GM03348 (cell line): ENCODE measurements around the gene MKLN1.

Source experiments
- DNase-seq: peaks from one replicate; pipeline ENCODE4 v3.0.0; 2012; ENCODE audit warnings: low spot score

MKLN1 gene

GRCh38 chr7:131466735-131467365 lies 139.2 kb downstream of the MKLN1 start:
- no peak for DNase-seq

DNA sequence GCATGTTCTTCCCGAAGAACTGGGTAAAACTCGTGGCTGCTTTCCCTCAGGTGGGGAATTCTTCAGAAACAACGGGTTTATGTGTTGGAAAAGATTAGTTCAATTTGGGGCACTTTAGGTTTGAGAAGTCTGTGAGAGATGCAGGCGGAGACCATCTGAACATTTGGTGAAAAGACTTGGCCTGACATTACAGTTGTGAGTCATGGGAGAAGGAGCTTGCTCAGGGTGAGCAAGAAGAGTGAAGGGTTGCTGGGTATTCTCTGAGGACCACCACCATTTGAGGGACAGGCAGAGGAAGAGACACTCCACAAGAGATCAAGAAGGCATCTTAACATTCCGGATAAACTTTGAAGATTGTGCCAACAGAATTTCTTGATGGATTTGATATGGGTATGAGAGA lies 140.1 kb downstream of the MKLN1 start:
- no peak for DNase-seq

DNA sequence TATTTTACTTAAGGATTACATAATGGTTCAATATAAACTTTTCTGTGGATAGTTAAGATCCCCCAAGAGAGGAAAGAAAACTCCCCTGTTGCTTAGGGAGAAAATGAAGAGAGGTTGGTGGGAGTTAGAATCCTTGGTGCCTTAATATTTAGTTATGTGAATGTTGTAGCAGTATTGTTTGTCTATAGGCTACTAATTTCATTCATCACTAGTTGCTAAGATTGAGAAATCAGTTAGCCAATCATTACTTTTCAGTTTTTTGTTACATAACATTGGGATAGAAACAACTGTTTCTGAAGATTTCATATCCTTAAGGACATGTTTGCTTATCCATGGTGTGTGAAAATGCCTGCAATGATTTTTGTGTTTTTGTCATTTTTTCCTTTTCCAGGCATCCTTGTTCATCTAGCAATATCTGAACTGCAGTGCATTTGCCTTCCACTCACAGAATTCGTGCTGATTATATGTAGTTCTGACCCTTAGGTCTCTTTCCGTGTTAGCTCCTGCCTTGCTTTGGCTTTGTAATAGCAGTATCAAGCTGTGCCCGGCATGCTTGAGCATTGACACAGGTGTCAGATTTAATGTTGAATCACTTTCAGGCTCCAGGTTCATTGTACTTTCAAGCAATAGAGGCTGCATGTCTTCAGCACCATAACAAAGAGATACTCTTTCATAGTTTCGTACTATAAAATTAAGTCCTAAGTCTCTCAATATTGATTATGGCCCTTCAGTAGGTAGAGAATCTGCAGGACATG lies 143.8 kb downstream of the MKLN1 start:
- no peak for DNase-seq

DNA sequence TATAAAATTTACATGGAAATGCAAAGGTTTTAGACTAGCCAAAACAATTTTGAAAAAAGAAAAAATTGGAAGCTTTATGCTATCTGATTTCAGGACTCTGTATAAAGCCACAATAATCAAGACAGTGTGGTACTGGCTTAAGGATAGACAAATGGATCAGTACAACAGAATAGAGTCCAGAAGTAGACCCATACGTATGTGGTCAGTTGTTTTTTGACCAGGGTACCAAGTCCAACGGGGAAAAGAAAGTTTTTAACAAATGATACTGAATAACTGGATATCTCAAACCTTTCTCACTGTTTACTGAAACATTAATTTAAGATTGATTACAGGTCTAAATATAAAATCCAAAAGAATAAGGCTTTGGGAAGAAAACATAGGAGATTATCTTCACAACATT lies 149.1 kb downstream of the MKLN1 start:
- no peak for DNase-seq

- peak; percentile 65 for DNase-seq
Measured at GRCh38 chr7:131480384-131481315, 153.0 kb downstream of the MKLN1 start.

DNA sequence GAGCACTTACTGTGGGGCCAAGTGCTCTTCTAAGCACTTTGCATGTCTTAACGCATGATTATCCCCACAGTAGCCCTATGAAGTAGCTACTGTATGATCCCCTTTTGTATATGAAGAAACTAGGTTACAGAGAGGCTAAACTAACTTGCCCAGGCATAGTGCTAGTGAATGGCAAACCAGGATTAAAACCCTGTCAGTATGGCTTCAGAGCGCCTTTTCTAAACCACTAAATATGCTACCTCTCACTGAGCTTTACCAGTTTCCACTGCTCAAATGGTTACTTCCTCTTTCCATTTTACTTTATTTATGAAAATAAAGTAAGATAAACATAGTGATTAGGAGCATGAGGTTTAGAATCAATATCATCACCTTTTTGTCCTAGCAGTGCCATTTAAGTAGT lies 155.1 kb downstream of the MKLN1 start:
- no peak for DNase-seq

- DNase-seq = no peak
Measured at GRCh38 chr7:131483586-131483985, 155.9 kb downstream of the MKLN1 start.

DNA sequence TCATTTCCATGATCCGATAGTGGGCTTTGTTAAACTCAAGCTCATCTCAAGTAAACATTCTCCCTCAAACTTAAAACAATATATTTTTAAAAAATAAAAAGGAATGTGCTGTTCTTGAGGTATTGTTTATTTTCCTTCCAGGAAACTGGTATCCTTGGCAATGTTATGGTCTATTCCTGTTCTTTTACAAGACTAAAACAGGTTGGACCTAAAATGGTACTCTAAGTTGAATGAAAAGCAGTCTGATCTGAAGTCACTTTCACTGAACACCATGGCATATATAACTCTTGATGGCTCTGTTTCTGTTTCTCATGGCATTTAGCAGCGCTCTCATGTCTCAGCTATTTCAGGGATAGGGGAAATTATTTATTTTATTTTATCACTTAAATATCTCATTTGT lies 158.7 kb downstream of the MKLN1 start:
- DNase-seq = no peak

- no peak for DNase-seq
Measured at GRCh38 chr7:131487217-131487616, 159.5 kb downstream of the MKLN1 start.

GRCh38 chr7:131488361-131488760 lies 160.7 kb downstream of the MKLN1 start:
- DNase-seq = no peak

DNA sequence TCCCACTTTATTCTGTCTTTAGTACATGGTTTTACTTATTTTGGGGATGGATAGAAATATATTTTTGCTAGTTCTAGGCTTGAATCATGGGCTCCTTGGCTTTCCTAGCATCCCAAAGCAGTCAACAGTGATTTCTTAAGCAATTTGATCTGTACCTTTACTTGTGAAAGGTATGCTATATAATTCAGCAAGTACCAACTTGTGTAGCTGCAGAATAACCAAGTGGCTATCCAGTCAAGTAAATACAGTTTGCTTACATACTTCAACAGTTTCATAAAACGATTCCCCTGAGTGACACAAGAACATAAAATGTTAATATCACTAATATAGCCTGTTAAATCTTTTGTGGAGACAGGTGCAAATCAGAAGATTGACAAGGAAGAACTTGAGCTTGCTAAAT lies 161.5 kb downstream of the MKLN1 start:
- no peak for DNase-seq

DNA sequence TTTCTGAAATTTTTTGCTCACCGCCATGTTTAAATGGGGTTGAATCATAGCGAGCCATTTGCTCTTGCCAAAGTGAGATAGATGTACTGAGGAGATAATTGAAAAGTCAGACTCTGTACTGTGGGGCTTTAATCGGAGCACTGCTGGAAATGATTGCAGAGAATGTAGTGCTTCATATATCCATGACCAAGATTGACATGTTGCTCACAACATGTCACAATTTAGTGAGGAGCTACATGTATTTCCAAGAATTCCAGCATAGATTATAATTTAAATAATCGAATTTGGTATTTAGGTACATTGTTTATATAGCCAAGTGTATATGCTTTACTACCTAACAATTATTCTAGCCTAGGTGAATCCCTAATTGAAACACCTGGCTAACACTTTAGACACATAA lies 162.2 kb downstream of the MKLN1 start:
- no peak for DNase-seq

GRCh38 chr7:131493081-131493480 lies 165.4 kb downstream of the MKLN1 start:
- DNase-seq = no peak

- no peak for DNase-seq
Measured at GRCh38 chr7:131493581-131493980, 165.9 kb downstream of the MKLN1 start.

- no peak for DNase-seq
Measured at GRCh38 chr7:131494182-131494581, 166.5 kb downstream of the MKLN1 start.

- DNase-seq = no peak
Measured at GRCh38 chr7:131495669-131496498, 168.2 kb downstream of the MKLN1 start.

- DNase-seq = no peak
Measured at GRCh38 chr7:131497454-131497853, 169.8 kb downstream of the MKLN1 start.

DNA sequence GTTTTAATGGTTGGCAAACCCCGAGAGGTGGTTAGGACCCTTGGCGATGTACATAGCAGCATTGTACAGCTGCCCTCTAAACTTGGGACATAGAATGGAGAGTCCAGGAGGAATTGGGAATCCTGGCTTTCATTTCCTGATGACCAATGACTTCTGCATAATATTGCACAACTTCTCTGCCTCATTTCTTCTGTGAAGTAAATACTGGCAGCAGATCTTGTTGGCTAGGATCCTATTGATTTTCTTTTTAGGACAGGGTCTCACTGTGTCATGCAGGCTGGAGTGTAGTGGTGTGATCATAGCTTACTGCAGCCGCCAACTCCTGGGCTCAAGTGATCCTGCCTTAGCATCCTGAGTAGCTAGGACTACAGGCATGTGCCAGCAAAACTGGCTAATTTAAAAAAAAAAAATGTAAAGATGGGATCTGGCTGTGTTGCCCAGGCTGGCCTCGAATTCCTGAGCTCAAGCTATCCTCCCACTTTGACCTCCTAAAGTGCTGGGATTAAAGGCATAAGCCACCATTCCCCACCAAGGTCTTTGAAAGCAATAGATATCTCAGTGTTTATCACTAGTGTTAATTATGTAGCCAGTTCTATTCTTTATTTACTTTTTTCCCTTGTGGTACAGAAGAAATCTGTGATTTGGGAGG lies 170.7 kb downstream of the MKLN1 start:
- DNase-seq = no peak

DNA sequence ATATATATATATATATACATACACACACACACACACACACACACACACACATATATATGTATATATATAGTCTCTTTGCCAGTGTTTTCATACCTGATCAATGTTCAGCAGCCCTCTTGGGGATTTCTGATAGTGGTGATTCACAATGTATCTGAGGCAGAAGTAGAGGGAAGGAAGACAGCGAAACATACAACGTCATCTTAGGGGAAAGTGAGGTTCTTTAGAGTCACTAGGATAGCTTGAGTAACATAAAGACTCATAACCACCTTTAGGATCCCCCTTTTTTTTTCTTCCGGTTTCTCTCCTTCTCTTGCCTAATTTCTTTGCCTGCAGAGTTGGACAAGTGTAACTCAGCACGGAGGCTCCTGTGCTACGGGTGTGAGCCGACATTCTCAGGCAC lies 172.1 kb downstream of the MKLN1 start:
- no peak for DNase-seq

DNA sequence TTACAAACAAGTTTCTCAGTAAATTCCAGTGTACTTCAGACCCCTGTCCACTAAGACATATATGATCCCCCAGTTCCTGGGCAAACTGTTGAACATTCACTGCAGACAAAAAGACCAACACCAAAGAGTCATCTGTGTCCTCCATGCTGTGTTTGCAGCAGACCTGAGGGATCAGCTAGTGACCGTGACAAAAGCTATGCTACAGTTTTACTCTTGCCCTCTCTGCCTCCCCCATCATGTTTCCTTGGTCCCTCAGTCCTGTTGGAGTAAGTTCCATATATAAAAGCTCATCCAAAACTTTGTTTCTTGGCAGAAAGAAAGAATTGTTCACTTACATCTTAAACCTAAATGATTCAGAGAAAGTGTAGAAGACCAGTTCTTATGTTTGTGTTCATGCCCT lies 172.7 kb downstream of the MKLN1 start:
- no peak for DNase-seq

DNA sequence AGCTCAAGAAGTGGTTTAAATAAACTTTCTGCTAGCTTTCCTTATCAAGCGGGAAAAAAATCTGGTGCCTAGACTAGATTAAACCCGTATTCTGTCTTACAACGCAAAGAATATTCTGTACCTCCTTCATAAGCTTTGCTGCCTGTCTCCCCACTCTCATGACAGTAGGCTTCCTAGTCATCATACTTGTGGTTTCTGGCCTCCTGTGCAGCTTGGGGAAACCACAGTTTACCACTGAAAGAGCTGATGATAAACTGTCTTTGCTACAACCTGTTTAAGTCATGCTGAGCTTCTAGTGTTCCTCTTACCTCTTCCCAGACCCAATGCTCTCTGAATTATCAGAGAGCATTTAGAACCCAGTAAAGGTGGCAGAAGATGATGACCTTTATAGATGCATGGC lies 173.7 kb downstream of the MKLN1 start:
- peak; percentile 61 for DNase-seq
